ENCODE results near the gene GPX7. TPM values are rescaled to one million over a fixed set of nuclear protein-coding genes. Genes with fewer than 3 reads are reported as not detected.

GPX7 gene
- 10 to 100 TPM; 29.4 to 31.1 TPM for total RNA-seq

- Mint-ChIP-seq H3K4me3 (peak within 1 kb of the TSS; percentile 90), H3K36me3 (peaks cover 25% of the 10 kb centered on the region), H3K4me1 (peaks cover 32% of the 10 kb centered on the region), H3K9me3 (no peaks in the 10 kb centered on the region), H3K27me3 (no peaks in the 10 kb centered on the region), H3K27ac (peak within 1 kb of the TSS; percentile 94)
- DNase-seq: peak; percentile 66
Measured at GRCh38 chr1:52601991-52602855, at the start of gene GPX7. GPX7 (plus strand) TSS chr1:52602371; CDS start chr1:52602410, 39 bp downstream.

DNA sequence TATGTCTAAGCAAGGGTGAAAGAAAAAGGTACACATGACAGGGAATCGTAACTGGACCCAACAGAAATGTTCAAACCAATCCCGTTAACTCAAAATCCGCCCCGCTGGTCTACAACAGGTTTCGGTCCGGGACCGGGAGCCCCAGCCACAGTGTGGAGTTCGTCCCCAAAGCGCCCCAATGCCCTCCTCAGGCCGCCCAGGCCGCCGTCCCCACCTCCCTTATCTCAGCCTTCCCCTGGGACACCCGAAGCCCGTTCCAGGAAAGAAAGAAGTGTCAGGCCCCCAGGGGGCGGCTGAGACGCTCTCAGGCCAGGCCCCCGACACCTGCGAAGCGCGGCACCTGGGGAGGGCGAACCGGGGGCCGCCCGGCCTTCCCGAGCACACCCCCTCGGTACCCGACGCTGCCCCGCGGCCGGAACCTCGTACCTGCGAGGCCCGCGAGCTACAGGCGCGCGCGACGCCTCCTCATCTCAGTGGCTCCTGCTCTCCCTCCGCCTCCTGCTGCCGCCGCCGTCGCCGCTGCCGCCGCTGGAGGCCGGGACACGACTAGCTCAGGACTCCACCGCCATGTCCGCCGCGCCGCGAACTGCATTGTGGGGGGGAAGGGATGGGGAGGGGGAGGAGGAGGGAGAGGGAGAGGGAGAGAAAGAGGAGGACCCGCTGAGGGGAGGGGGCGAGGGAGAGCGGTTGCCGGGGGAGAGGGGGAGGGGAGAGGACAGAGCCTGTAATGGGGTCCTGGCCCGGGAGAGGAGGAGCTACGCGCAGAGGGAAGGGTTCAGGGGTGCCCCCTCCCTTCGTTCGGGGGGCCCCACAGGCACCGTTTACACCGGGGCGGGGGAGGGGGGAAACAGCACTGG is 49.4 kb upstream of the GPX7 start, which contains the start of gene TUT4:
TUT4 (minus strand) TSS at position 588 of the 857 bp plus-strand sequence. CDS start 26,812 bp downstream, outside the sequence.
- H3K4me1 Mint-ChIP-seq: peaks cover 32% of the 10 kb centered on the region
- peak within 1 kb of the TSS; percentile 73 for H3K4me3 Mint-ChIP-seq

DNA sequence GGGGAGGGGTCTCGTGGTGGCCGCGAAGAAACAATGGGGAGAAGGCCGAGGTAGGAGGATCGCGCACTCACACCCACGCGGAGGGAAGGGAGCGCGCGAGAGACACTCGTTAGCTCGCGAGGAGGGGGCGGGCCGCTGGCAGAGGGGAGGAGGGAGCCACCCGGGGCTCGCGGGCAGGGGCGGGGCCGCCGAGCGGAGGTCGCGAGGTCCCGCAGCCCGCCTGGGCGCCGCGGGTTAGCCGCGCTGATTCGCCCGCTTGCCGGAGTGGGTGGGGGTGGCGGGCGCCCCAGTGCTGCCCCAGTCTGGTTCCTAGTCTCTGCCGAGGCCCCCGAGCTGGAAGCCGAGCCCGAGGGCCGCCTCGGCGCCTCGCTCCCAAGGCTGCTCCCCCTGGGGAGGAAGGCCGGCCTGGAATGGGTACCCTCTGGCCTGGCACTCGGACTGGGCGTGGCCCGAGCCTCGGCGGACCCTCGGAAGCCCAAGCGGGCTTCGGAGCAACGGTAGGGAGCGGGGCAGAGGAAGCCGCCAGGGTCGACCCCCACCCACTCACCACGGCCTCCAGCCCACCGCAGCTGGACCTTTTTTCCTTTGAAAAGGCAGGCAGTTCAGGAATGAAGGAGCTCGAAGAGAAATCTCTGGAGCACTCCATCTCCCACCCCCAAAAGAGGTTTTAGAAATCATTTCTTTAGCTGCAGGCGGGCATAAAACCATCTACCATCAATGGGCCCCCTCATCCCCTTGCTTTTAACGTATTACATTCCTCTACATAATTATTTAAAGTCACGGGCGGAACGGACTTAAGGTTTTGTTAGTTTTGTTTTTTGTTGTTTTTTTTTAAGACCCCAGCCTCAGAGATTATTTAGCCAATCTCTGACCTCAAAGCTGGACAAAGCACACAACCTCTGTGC is 48.6 kb upstream of the GPX7 start:
- Mint-ChIP-seq H3K36me3 (no peaks in the 10 kb centered on the region), H3K9me3 (no peaks in the 10 kb centered on the region), H3K27ac (peak overlapping the region; percentile 66), H3K4me3 (peak overlapping the region; percentile 73), H3K27me3 (no peaks in the 10 kb centered on the region), H3K4me1 (peaks cover 29% of the 10 kb centered on the region)
- DNase-seq: peak; percentile 95

More for the DNA sequence above, 49.4 kb upstream of the GPX7 start, which contains the start of gene TUT4:
- Mint-ChIP-seq H3K27ac (peak within 1 kb of the TSS; percentile 66), H3K9me3 (no peaks in the 10 kb centered on the region), H3K36me3 (no peaks in the 10 kb centered on the region), H3K27me3 (no peaks in the 10 kb centered on the region)
- peak; percentile 81 for DNase-seq

- peak overlapping the region; percentile 73 for H3K4me3 Mint-ChIP-seq
Measured at GRCh38 chr1:52554267-52554640, 47.9 kb upstream of the GPX7 start.

GRCh38 chr1:52554756-52555155 is 47.4 kb upstream of the GPX7 start:
- DNase-seq: no peak
- Mint-ChIP-seq H3K9me3 (no peaks in the 10 kb centered on the region), H3K4me1 (peaks cover 18% of the 10 kb centered on the region), H3K27me3 (no peaks in the 10 kb centered on the region), H3K27ac (no peak overlapping the region), H3K36me3 (no peaks in the 10 kb centered on the region), H3K4me3 (peak overlapping the region; percentile 73)

More at GRCh38 chr1:52554267-52554640, 47.9 kb upstream of the GPX7 start:
- DNase-seq: no peak
- H3K9me3 Mint-ChIP-seq: no peaks in the 10 kb centered on the region
- H3K27ac Mint-ChIP-seq: peak overlapping the region; percentile 66
- no peaks in the 10 kb centered on the region for H3K27me3 Mint-ChIP-seq
- peaks cover 23% of the 10 kb centered on the region for H3K4me1 Mint-ChIP-seq
- no peaks in the 10 kb centered on the region for H3K36me3 Mint-ChIP-seq

DNA sequence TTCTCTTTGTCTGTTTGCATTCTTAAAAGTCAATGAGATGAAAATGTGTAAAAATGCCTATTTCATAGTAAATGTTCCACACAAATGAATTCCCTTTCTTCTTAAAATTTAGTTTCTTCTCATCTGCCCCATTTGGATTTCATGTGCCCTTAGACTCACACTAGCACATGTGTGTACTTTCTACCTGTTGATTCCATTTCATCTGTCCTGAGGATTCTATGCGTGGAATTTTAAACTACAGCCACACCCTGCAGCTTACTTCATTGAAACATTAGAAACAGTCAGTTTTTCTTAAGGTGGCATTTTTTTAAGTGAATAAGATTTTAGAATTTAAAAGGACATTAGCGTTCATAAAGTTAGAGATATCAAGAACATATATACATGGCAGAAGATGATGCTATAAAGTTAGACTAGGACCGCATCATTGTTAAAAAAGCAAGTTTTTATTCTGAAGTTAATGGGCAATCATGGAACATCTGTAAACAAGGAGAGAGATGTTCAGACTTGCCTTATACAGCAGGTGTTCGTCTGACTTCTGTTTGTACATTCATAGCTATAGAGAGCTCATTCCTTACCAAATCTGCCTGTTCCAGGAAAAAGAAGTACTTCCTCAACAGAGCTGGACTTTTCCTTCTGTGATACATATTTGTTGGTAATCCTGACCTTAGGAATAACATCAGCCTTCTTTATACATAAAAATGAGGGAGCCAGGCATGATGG is 45.4 kb upstream of the GPX7 start:
- Mint-ChIP-seq H3K27me3 (no peaks in the 10 kb centered on the region), H3K27ac (no peak overlapping the region), H3K9me3 (no peaks in the 10 kb centered on the region), H3K4me1 (peaks cover 11% of the 10 kb centered on the region), H3K36me3 (no peaks in the 10 kb centered on the region), H3K4me3 (no peak overlapping the region)
- DNase-seq: no peak

GRCh38 chr1:52558941-52559340 is 43.2 kb upstream of the GPX7 start:
- Mint-ChIP-seq H3K4me1 (peaks cover 9% of the 10 kb centered on the region), H3K9me3 (no peaks in the 10 kb centered on the region), H3K27me3 (no peaks in the 10 kb centered on the region), H3K27ac (no peak overlapping the region), H3K4me3 (no peak overlapping the region), H3K36me3 (no peaks in the 10 kb centered on the region)
- no peak for DNase-seq

GRCh38 chr1:52559875-52560274 is 42.3 kb upstream of the GPX7 start:
- Mint-ChIP-seq H3K27ac (no peak overlapping the region), H3K4me3 (no peak overlapping the region), H3K27me3 (no peaks in the 10 kb centered on the region), H3K9me3 (no peaks in the 10 kb centered on the region), H3K4me1 (peaks cover 1% of the 10 kb centered on the region), H3K36me3 (no peaks in the 10 kb centered on the region)
- no peak for DNase-seq

GRCh38 chr1:52562766-52563165 is 39.4 kb upstream of the GPX7 start:
- Mint-ChIP-seq H3K27me3 (no peaks in the 10 kb centered on the region), H3K27ac (no peak overlapping the region), H3K4me1 (no peaks in the 10 kb centered on the region), H3K36me3 (no peaks in the 10 kb centered on the region), H3K9me3 (no peaks in the 10 kb centered on the region), H3K4me3 (no peak overlapping the region)
- no peak for DNase-seq

GRCh38 chr1:52567943-52568342 is 34.2 kb upstream of the GPX7 start:
- H3K36me3 Mint-ChIP-seq: peaks cover 1% of the 10 kb centered on the region
- H3K27me3 Mint-ChIP-seq: no peaks in the 10 kb centered on the region
- H3K4me3 Mint-ChIP-seq: no peak overlapping the region
- H3K27ac Mint-ChIP-seq: no peak overlapping the region
- peaks cover 11% of the 10 kb centered on the region for H3K4me1 Mint-ChIP-seq
- no peaks in the 10 kb centered on the region for H3K9me3 Mint-ChIP-seq
- DNase-seq: no peak

- H3K9me3 Mint-ChIP-seq: no peaks in the 10 kb centered on the region
- DNase-seq: no peak
- peaks cover 16% of the 10 kb centered on the region for H3K4me1 Mint-ChIP-seq
- H3K36me3 Mint-ChIP-seq: peaks cover 1% of the 10 kb centered on the region
- H3K27me3 Mint-ChIP-seq: no peaks in the 10 kb centered on the region
- H3K4me3 Mint-ChIP-seq: no peak overlapping the region
- H3K27ac Mint-ChIP-seq: peak overlapping the region; percentile 30
Measured at GRCh38 chr1:52569449-52570210, 32.5 kb upstream of the GPX7 start.

DNA sequence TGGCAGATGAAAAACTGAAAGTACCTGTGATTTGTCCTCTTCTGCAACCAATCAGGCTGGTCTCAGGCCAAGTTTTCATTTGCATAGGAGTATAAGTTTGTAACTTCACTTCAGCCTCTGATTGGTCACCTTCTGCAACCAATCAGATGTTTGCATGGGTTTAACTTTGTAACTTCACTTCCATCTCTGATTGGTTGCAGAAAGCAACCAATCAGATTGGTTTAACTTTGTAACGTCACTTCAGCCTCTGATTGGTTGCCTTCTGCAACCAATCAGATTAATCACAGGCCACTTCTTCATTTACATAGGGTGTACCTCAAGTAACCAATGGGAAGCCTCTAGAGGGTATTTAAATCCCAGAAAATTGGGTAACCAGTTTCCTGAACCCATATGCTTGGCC is 30.4 kb upstream of the GPX7 start:
- Mint-ChIP-seq H3K4me3 (no peak overlapping the region), H3K9me3 (no peaks in the 10 kb centered on the region), H3K27ac (no peak overlapping the region), H3K36me3 (peaks cover 1% of the 10 kb centered on the region), H3K27me3 (no peaks in the 10 kb centered on the region), H3K4me1 (peaks cover 18% of the 10 kb centered on the region)
- no peak for DNase-seq

DNA sequence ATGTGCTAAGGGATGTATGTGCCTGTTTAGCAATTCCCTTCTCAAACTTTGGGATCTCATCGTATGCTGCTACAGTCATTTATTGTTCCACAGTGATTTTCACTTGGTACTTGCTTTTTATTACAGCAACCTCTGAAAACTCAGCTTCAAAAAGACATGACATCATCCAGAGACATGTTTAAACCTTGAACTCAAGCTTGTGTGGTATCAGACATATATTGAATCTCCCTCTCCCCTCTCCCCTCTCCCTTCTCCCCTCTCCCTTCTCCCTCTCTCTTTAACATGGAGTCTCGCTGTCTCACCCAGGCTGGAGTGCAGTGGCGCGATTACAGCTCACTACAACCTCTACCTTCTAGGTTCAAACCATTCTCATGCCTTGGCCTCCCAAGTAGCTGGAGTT is 29.8 kb upstream of the GPX7 start:
- Mint-ChIP-seq H3K27me3 (no peaks in the 10 kb centered on the region), H3K9me3 (no peaks in the 10 kb centered on the region), H3K4me3 (no peak overlapping the region), H3K27ac (no peak overlapping the region), H3K36me3 (peaks cover 1% of the 10 kb centered on the region), H3K4me1 (peaks cover 18% of the 10 kb centered on the region)
- no peak for DNase-seq

Data from activated naive CD8-positive, alpha-beta T cell treated with anti-CD3 and anti-CD28 coated beads for 36 hours (primary cell).